Activated T-helper 1 cell treated with anti-CD3 and anti-CD28 coated beads, Interleukin-12 subunit alpha, Interleukin-12 subunit beta, Interleukin-2, Interleukin-4 antibody, amounts not matched to agents 30 ng/mL and 10 ng/mL and 1 ng/mL, durations not matched to agents 14 hours and 24 hours and 36 hours (primary cell): ENCODE measurements around the gene WNT5B. TPM values are rescaled to one million over a fixed set of nuclear protein-coding genes. Genes with fewer than 3 reads are reported as not detected.
A peak's percentile ranks its signal among the peaks of the same experiment; 100 is the strongest.
"Not testable (repeated sequence)": the region's sequence is repeated elsewhere in the genome, so short reads cannot be mapped to it uniquely, and the experiment has no call there.

Source experiments
- DNase-seq: peaks from one replicate; pipeline ENCODE4 v3.0.0; 2021; ENCODE audit warnings: low spot score
- H3K27ac Mint-ChIP-seq: one replicate; pipeline ENCODE4 v1.8.0; 2021; ENCODE audit warnings: mild to moderate bottlenecking, mixed read lengths
- H3K27me3 Mint-ChIP-seq: one replicate; pipeline ENCODE4 v1.8.0; 2022; ENCODE audit warnings: mild to moderate bottlenecking, moderate library complexity, mixed read lengths; ENCODE audit not compliant: insufficient read depth
- H3K36me3 Mint-ChIP-seq: one replicate; pipeline ENCODE4 v1.8.0; 2021; ENCODE audit warnings: low read depth, mixed read lengths
- H3K4me1 Mint-ChIP-seq: one replicate; pipeline ENCODE4 v1.8.0; 2021; ENCODE audit warnings: low read depth, mixed read lengths
- H3K4me3 Mint-ChIP-seq: one replicate; pipeline ENCODE4 v1.8.0; 2021; ENCODE audit warnings: mild to moderate bottlenecking, moderate library complexity, mixed read lengths
- H3K9me3 Mint-ChIP-seq: one replicate; pipeline ENCODE4 v1.8.0; 2021; ENCODE audit warnings: mixed read lengths
- intact Hi-C: fragments of 100-400 bp; cut with micrococcal nuclease; formaldehyde crosslinking; loops from one replicate; pipeline ENCODE4 v1.15.1; 2024
- total RNA-seq: library from RNA; stranded (reverse); gene quantifications from 2 replicates; pipeline ENCODE4 v1.2.3, GENCODE V29; 2022

Gene WNT5B
- total RNA-seq, 1 donor from 2014 or later = 2.0 TPM

GRCh38 chr12:1591543-1591942 is 37.5 kb upstream of the WNT5B start:
- Mint-ChIP-seq H3K27ac (peak overlapping the region; percentile 74), H3K36me3 (peaks cover 26% of the 10 kb centered on the region), H3K9me3 (no peaks in the 10 kb centered on the region), H3K4me3 (peak overlapping the region; percentile 99), H3K4me1 (peaks cover 64% of the 10 kb centered on the region), H3K27me3 (no peaks in the 10 kb centered on the region)
- no peak for DNase-seq
- intact Hi-C loops = loop anchor here (1.0 to 10.0 kb wide), 10 partner anchors 13 to 1207 kb away; partner anchors contain the start of genes ADIPOR2, B4GALNT3, KDM5A and RAD52

GRCh38 chr12:1592444-1593173 is 36.4 kb upstream of the WNT5B start:
- peak; percentile 60 for DNase-seq
- Mint-ChIP-seq H3K36me3 (peaks cover 25% of the 10 kb centered on the region), H3K27me3 (no peaks in the 10 kb centered on the region), H3K4me3 (peak overlapping the region; percentile 99), H3K4me1 (peaks cover 63% of the 10 kb centered on the region), H3K9me3 (no peaks in the 10 kb centered on the region), H3K27ac (peak overlapping the region; percentile 94)
- intact Hi-C loops = loop anchor here (1.0 to 10.0 kb wide), 8 partner anchors 9 to 1208 kb away; partner anchors contain the start of genes ADIPOR2, B4GALNT3, KDM5A and WNK1

- Mint-ChIP-seq H3K9me3 (no peaks in the 10 kb centered on the region), H3K27ac (peak overlapping the region; percentile 94), H3K4me3 (peak overlapping the region; percentile 99), H3K36me3 (peaks cover 21% of the 10 kb centered on the region), H3K4me1 (peaks cover 55% of the 10 kb centered on the region), H3K27me3 (no peaks in the 10 kb centered on the region)
- peak; percentile 42 for DNase-seq
- intact Hi-C loops = loop anchor here (1.0 to 10.0 kb wide), 11 partner anchors 10 to 1209 kb away; partner anchors contain the start of genes ADIPOR2, B4GALNT3, DCP1B and ERC1
These were observed 35.6 kb upstream of the WNT5B start for GRCh38 chr12:1593174-1594005.

DNA sequence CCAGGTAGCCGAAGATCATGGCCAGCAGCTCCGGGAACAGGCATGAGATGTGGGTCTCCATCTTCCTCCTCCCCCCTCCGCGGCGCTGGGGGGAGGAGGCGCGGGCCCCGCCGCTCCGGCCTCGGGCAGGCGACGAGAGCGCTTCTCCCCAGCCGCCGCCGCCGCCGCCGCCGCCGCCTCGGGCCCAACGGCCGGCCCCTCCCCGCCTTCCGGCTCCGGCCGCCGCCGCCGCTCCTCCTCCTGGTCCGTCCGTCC is 35.1 kb upstream of the WNT5B start:
- H3K36me3 Mint-ChIP-seq = peaks cover 15% of the 10 kb centered on the region
- H3K4me1 Mint-ChIP-seq = peaks cover 50% of the 10 kb centered on the region
- intact Hi-C loops = loop anchor here (1.0 to 10.0 kb wide), 10 partner anchors 98 to 1209 kb away; partner anchors contain the start of genes ADIPOR2, B4GALNT3, DCP1B and ERC1
- H3K27ac Mint-ChIP-seq = no peak overlapping the region
- H3K9me3 Mint-ChIP-seq = no peaks in the 10 kb centered on the region
- H3K27me3 Mint-ChIP-seq = no peaks in the 10 kb centered on the region
- DNase-seq = no peak
- H3K4me3 Mint-ChIP-seq = peak overlapping the region; percentile 99

GRCh38 chr12:1594261-1595025 is 34.6 kb upstream of the WNT5B start, which contains the start of gene FBXL14:
TSS of gene FBXL14 (minus strand) at chr12:1594581. CDS start at chr12:1594066, 515 bp downstream.
- intact Hi-C loops = loop anchor here (1.0 to 10.0 kb wide), 11 partner anchors 11 to 1210 kb away; partner anchors contain the start of genes ADIPOR2, B4GALNT3, DCP1B and ERC1
- Mint-ChIP-seq H3K36me3 (peaks cover 15% of the 10 kb centered on the region), H3K4me1 (peaks cover 48% of the 10 kb centered on the region), H3K27me3 (no peaks in the 10 kb centered on the region), H3K27ac (peak within 1 kb of the TSS; percentile 94), H3K4me3 (peak within 1 kb of the TSS; percentile 99), H3K9me3 (no peaks in the 10 kb centered on the region)
- peak; percentile 88 for DNase-seq

GRCh38 chr12:1595026-1595561 is 33.9 kb upstream of the WNT5B start:
- no peaks in the 10 kb centered on the region for H3K27me3 Mint-ChIP-seq
- no peak for DNase-seq
- no peaks in the 10 kb centered on the region for H3K9me3 Mint-ChIP-seq
- H3K4me3 Mint-ChIP-seq = peak overlapping the region; percentile 88
- peak overlapping the region; percentile 92 for H3K27ac Mint-ChIP-seq
- intact Hi-C loops = loop anchor here (1.0 to 10.0 kb wide), 5 partner anchors 10 to 1210 kb away; partner anchors contain the start of genes B4GALNT3, ERC1 and KDM5A
- H3K36me3 Mint-ChIP-seq = peaks cover 15% of the 10 kb centered on the region
- H3K4me1 Mint-ChIP-seq = peaks cover 42% of the 10 kb centered on the region

DNA sequence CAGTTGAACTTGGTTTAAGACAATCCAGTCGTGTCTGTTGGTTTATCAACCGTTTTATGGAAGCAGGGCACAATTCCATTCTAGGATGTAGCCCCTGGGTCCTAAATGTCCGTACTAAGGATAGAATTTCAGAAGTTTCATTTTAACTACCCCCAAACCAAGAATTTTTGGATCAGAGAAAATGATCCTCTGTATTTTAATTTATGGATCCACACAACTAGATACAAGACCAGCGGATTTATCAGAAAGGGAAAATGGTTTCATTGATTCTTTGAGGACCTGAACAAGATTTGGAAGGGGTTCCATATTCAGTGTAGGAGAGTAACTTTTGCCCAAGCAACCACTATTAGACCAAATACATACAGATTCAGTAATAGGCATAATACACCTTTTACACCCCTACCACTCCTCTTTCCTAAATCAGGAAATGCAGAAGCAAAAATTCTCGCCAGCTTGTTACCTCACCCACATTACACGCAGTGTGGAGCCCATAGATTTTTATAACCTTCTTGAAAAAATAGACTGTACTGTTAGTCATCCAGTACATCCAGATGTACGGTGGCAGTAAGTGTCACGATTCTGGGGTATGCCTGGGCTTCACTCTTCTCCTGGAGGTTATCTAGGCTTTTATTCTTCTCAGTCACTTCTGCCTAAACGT is 33.2 kb upstream of the WNT5B start:
- Mint-ChIP-seq H3K9me3 (no peaks in the 10 kb centered on the region), H3K27me3 (no peaks in the 10 kb centered on the region), H3K4me1 (peaks cover 39% of the 10 kb centered on the region), H3K27ac (peak overlapping the region; percentile 92), H3K4me3 (peak overlapping the region; percentile 88), H3K36me3 (peaks cover 11% of the 10 kb centered on the region)
- no peak for DNase-seq
- intact Hi-C loops = loop anchor here (1.0 to 10.0 kb wide), 5 partner anchors 9 to 1211 kb away; partner anchors contain the start of genes B4GALNT3, ERC1 and KDM5A

GRCh38 chr12:1598757-1599156 is 30.3 kb upstream of the WNT5B start:
- H3K36me3 Mint-ChIP-seq = no peaks in the 10 kb centered on the region
- H3K27me3 Mint-ChIP-seq = no peaks in the 10 kb centered on the region
- peaks cover 40% of the 10 kb centered on the region for H3K4me1 Mint-ChIP-seq
- intact Hi-C loops = loop anchor here (10.0 kb wide), 2 partner anchors 1144 to 1214 kb away; partner anchors contain the start of genes B4GALNT3 and KDM5A
- no peak overlapping the region for H3K27ac Mint-ChIP-seq
- H3K9me3 Mint-ChIP-seq = no peaks in the 10 kb centered on the region
- no peak for DNase-seq
- H3K4me3 Mint-ChIP-seq = no peak overlapping the region

GRCh38 chr12:1602706-1603105 is 26.3 kb upstream of the WNT5B start:
- DNase-seq, H3K36me3 Mint-ChIP-seq, H3K9me3 Mint-ChIP-seq, H3K27me3 Mint-ChIP-seq, intact Hi-C loops: not testable (repeated sequence)
- Mint-ChIP-seq H3K4me3 (peak overlapping the region; percentile 90), H3K4me1 (peaks cover 52% of the 10 kb centered on the region), H3K27ac (peak overlapping the region; percentile 20)

DNA sequence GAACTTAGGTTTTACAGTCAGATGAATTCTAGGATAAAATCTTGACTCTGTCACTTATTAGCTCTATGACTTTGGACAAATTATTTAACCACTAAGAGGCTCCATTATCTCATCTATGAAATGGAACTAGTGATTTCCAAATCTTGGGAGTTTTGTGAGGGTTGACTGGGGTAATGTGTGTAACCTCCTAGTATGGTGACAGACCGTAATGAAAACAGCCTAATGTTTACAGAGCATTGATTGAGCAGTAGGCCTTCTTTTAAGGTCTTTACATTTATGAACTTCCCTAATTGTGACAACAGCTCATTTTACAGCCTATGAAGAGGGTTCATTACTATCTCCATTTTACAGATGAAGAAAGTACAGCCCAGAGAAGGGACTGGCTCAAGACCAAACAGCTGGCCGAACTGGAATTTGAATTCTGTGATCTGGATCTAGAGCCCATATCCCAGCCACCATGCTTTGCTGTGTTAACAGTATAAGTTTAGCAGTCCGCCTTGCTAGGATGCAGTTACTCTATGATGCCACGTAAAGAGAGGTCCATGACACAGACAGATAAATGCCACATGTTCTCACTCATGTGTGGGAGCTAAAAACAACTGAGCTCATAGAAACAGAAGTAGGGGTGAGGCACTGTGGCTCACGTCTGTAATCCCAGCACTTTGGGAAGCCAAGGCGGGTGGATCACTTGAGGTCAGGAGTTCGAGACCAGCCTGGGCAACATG is 25.6 kb upstream of the WNT5B start:
- intact Hi-C loops = no loop called here
- Mint-ChIP-seq H3K4me3 (peak overlapping the region; percentile 1), H3K9me3 (no peaks in the 10 kb centered on the region), H3K27ac (peak overlapping the region; percentile 66), H3K36me3 (no peaks in the 10 kb centered on the region), H3K4me1 (peaks cover 52% of the 10 kb centered on the region), H3K27me3 (no peaks in the 10 kb centered on the region)
- DNase-seq = no peak

DNA sequence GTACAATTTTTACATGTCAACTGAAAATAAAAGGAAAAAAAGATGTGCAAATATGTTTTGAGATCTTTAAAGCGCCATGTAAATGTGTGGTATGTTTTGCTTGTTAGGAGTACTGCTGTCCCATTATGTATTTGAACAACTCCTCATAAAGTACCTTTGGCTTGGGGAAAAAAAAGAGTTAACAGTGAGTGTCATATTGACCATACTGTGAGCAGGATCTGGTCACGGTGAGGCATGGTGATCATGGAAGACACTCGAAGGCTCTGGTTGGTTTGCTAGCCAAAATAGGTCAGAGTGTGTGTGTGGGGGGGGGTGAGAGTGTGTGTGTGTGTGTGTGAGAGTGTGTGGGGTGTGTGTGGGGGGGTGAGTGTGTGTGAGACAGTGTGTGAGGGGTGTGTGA is 24.6 kb upstream of the WNT5B start:
- Mint-ChIP-seq H3K36me3 (no peaks in the 10 kb centered on the region), H3K9me3 (no peaks in the 10 kb centered on the region), H3K27me3 (no peaks in the 10 kb centered on the region), H3K4me3 (no peak overlapping the region), H3K4me1 (peaks cover 52% of the 10 kb centered on the region), H3K27ac (peak overlapping the region; percentile 82)
- no peak for DNase-seq
- intact Hi-C loops = loop anchor here (2.0 kb wide), 1 partner anchor 14 kb away; no protein-coding TSS in a partner anchor
